IPS-20b (cell line): ENCODE results near the gene ITPR3.
"Not testable (repeated sequence)": the region's sequence is repeated elsewhere in the genome, so short reads cannot be mapped to it uniquely, and the experiment has no call there.

Experiments used
- H3K27ac ChIP-seq: one replicate; pipeline ENCODE4 v1.5.1; 2013; ENCODE audit warnings: low read length
- H3K27me3 ChIP-seq: 2 replicates; pipeline ENCODE4 v1.6.1; 2013; ENCODE audit warnings: mild to moderate bottlenecking, low read length, inconsistent platforms; ENCODE audit not compliant: insufficient read depth
- H3K36me3 ChIP-seq: 2 replicates; pipeline ENCODE4 v1.6.1; 2013; ENCODE audit warnings: low read depth, mild to moderate bottlenecking, inconsistent platforms, low read length, moderate library complexity; ENCODE audit not compliant: insufficient read depth
- H3K4me1 ChIP-seq: 2 replicates; pipeline ENCODE4 v1.6.1; 2013; ENCODE audit warnings: mild to moderate bottlenecking, control low read depth, inconsistent platforms, low read length, moderate library complexity; ENCODE audit not compliant: insufficient read depth
- H3K4me3 ChIP-seq: 2 replicates; pipeline ENCODE4 v1.5.1; 2013; ENCODE audit warnings: mild to moderate bottlenecking, low read length, inconsistent platforms
- H3K9ac ChIP-seq: 2 replicates; pipeline ENCODE4 v1.6.1; 2013; ENCODE audit warnings: low read depth, mild to moderate bottlenecking, inconsistent platforms, low read length, moderate library complexity
- H3K9me3 ChIP-seq: 2 replicates; pipeline ENCODE4 v1.6.1; 2013; ENCODE audit warnings: mild to moderate bottlenecking, low read depth, low read length, inconsistent platforms; ENCODE audit not compliant: insufficient read depth

ITPR3 gene

DNA sequence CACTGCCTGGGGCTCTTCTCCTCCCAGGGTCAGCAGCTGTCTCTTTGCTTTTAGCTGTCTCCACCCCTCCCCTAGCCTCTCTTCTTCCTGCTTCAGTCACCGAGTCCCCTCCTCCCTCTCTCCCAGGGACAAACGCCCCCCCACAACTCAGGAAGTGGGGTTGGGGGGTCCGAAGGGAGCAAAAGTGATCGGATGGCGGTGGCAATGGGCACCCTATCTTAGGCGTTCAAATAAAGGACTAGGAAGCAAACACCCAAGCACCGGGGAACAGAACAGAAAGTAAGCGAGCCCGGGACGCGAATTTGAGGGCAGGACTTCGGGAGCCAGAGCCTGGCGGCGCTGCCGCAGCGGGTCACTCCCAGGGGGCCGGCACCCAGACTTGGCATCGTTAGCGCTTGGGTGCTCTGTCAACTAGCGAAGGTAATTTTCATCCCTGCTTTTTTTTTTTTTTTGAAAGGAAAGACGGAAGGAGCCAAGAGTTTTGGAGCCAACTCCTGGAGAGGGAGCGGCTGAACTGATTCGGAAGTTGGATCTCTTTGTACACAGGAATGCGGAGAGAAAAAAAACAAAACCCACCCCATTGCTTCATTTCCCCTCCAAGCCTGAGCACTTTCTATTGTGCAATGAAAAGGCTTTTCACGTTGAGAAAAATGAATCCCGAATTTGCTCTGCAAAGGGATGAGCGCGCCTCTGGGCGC, 815 bp upstream of the ITPR3 start:
- H3K27ac ChIP-seq = no peak overlapping the region
- peaks cover 44% of the 10 kb centered on the region for H3K27me3 ChIP-seq
- no peaks in the 10 kb centered on the region for H3K9me3 ChIP-seq
- peak overlapping the region; percentile 37; the same call in 1 of the 2 replicates for H3K9ac ChIP-seq
- peak overlapping the region; percentile 71 for H3K4me3 ChIP-seq
- no peaks in the 10 kb centered on the region for H3K36me3 ChIP-seq
- H3K4me1 ChIP-seq = peaks cover 17% of the 10 kb centered on the region

GRCh38 chr6:33621711-33622388, 728 bp downstream of the ITPR3 start:
- Histone ChIP-seq H3K27ac (no peak overlapping the region), H3K4me1 (peaks cover 17% of the 10 kb centered on the region), H3K9ac (peak overlapping the region; percentile 70; the same call in 1 of the 2 replicates), H3K27me3 (peaks cover 44% of the 10 kb centered on the region), H3K4me3 (peak overlapping the region; percentile 71), H3K36me3 (no peaks in the 10 kb centered on the region), H3K9me3 (no peaks in the 10 kb centered on the region)

- H3K9ac ChIP-seq = no peak overlapping the region; the same call in 1 of the 2 replicates
- no peak overlapping the region for H3K27ac ChIP-seq
- peaks cover 22% of the 10 kb centered on the region for H3K4me1 ChIP-seq
- H3K27me3 ChIP-seq = peaks cover 44% of the 10 kb centered on the region
- H3K9me3 ChIP-seq = no peaks in the 10 kb centered on the region
- H3K4me3 ChIP-seq = peak overlapping the region; percentile 71
- H3K36me3 ChIP-seq = no peaks in the 10 kb centered on the region
Measured at GRCh38 chr6:33622456-33623431, 1.6 kb downstream of the ITPR3 start.

GRCh38 chr6:33623895-33624381, 2.8 kb downstream of the ITPR3 start:
- no peaks in the 10 kb centered on the region for H3K36me3 ChIP-seq
- H3K9ac ChIP-seq = no peak overlapping the region
- H3K9me3 ChIP-seq = no peaks in the 10 kb centered on the region
- H3K4me3 ChIP-seq = 0 out of 2 replicates have a peak overlapping the region, but pooled peaks have one; percentile 20
- H3K4me1 ChIP-seq = peaks cover 25% of the 10 kb centered on the region
- H3K27me3 ChIP-seq = peaks cover 37% of the 10 kb centered on the region
- no peak overlapping the region for H3K27ac ChIP-seq

GRCh38 chr6:33624856-33625255, 3.7 kb downstream of the ITPR3 start:
- no peak overlapping the region for H3K27ac ChIP-seq
- no peaks in the 10 kb centered on the region for H3K36me3 ChIP-seq
- H3K9ac ChIP-seq = no peak overlapping the region
- H3K9me3 ChIP-seq = no peaks in the 10 kb centered on the region
- H3K4me1 ChIP-seq = peaks cover 21% of the 10 kb centered on the region
- H3K4me3 ChIP-seq = no peak overlapping the region
- peaks cover 28% of the 10 kb centered on the region for H3K27me3 ChIP-seq

DNA sequence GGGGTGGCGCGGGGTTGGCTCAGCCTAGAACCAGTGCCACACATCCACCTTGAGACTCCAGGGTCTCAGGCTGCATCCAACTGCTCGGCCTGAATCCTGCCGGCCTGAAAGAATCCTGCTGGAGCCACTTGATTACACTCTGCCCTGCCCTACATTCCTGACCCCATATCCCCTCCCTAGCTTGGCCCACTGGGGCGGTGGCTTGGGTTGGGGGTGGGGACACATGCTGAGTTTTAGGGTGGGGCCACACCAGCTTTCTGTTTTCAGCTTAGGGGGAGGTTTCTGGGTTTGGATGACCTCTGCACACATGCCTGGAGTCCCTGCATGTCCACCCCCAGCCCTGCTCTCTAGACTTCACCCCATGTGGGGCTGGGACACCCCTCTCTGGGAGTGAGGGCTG, 6.8 kb downstream of the ITPR3 start:
- H3K27me3 ChIP-seq = peaks cover 4% of the 10 kb centered on the region; the same call in 1 of the 2 replicates
- no peaks in the 10 kb centered on the region for H3K9me3 ChIP-seq
- no peak overlapping the region for H3K9ac ChIP-seq
- no peak overlapping the region for H3K27ac ChIP-seq
- H3K4me3 ChIP-seq = no peak overlapping the region
- H3K4me1 ChIP-seq = peaks cover 17% of the 10 kb centered on the region
- H3K36me3 ChIP-seq = no peaks in the 10 kb centered on the region

DNA sequence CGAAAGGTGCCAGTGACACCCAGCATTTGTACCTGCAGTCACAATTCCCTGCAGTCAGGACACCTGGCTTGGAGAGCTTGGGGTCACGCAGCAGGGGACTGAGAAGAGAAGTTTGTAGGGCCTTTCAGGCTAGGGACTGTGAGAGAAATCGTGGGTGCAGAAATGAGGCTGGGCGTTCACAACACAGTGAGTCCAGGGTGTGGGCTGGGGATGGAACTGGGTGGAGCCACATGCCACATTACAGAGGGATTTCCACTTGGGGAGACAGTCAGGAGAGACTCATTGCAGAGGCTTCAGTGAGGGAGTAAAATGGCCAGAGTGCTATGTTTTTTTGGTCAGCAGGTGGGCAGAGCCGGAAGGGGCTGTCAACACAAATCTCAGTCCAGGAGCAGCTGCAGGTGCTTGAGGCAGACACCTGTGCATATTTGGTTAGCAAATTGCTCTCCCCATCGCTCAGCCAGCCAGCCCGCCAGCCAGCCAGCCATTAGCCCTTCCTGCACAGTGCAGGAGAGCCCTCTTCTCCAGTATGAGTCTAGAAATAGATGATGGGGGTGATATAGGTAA, 7.4 kb downstream of the ITPR3 start:
- Histone ChIP-seq H3K36me3 (no peaks in the 10 kb centered on the region), H3K4me3 (no peak overlapping the region), H3K9ac (no peak overlapping the region), H3K27me3 (peaks cover 7% of the 10 kb centered on the region; the same call in 1 of the 2 replicates), H3K4me1 (peaks cover 19% of the 10 kb centered on the region), H3K9me3 (no peaks in the 10 kb centered on the region), H3K27ac (no peak overlapping the region)

DNA sequence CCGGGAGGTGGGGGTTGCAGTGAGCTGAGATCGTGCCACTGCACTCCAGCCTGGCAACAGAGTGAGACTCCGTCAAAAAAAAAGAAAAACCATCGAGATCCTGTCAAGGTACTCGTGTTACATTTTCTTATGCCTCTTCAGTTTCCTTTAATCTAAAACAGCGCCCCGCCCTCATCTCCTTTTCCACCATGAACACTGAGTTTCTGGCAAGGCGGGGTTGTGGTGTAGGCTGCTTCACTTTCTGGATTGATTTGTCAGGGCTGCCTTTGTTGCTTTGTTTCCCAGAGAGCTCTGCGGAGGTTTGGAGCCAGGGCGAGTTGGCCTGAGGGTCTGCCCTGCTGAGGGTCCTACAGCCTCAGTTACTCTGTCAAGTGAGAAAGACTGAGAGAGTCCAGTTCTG, 8.9 kb downstream of the ITPR3 start:
- peaks cover 23% of the 10 kb centered on the region for H3K4me1 ChIP-seq
- peaks cover 19% of the 10 kb centered on the region for H3K27me3 ChIP-seq
- H3K9me3 ChIP-seq = no peaks in the 10 kb centered on the region
- H3K4me3 ChIP-seq = no peak overlapping the region
- H3K9ac ChIP-seq = no peak overlapping the region
- H3K27ac ChIP-seq = no peak overlapping the region
- no peaks in the 10 kb centered on the region for H3K36me3 ChIP-seq

GRCh38 chr6:33631521-33631920, 10.4 kb downstream of the ITPR3 start:
- Histone ChIP-seq H3K4me1 (peaks cover 33% of the 10 kb centered on the region), H3K27me3 (peaks cover 21% of the 10 kb centered on the region)
- not testable (repeated sequence) for H3K27ac ChIP-seq, H3K36me3 ChIP-seq, H3K9ac ChIP-seq, H3K4me3 ChIP-seq, H3K9me3 ChIP-seq

- Histone ChIP-seq H3K9me3 (no peaks in the 10 kb centered on the region), H3K27ac (no peak overlapping the region), H3K36me3 (no peaks in the 10 kb centered on the region), H3K4me3 (no peak overlapping the region), H3K27me3 (peaks cover 21% of the 10 kb centered on the region), H3K4me1 (peaks cover 36% of the 10 kb centered on the region), H3K9ac (no peak overlapping the region)
Measured at GRCh38 chr6:33631971-33632557, 10.9 kb downstream of the ITPR3 start.

GRCh38 chr6:33632558-33633039, 11.5 kb downstream of the ITPR3 start:
- Histone ChIP-seq H3K4me1 (peaks cover 36% of the 10 kb centered on the region), H3K9me3 (no peaks in the 10 kb centered on the region), H3K4me3 (peak overlapping the region; percentile 69), H3K9ac (no peak overlapping the region), H3K27ac (no peak overlapping the region), H3K36me3 (no peaks in the 10 kb centered on the region), H3K27me3 (peaks cover 21% of the 10 kb centered on the region)
